ENCODE measurements around the gene GATA6.
"Not testable (repeated sequence)": the region's sequence is repeated elsewhere in the genome, so short reads cannot be mapped to it uniquely, and the experiment has no call there.

GATA6 gene

DNA sequence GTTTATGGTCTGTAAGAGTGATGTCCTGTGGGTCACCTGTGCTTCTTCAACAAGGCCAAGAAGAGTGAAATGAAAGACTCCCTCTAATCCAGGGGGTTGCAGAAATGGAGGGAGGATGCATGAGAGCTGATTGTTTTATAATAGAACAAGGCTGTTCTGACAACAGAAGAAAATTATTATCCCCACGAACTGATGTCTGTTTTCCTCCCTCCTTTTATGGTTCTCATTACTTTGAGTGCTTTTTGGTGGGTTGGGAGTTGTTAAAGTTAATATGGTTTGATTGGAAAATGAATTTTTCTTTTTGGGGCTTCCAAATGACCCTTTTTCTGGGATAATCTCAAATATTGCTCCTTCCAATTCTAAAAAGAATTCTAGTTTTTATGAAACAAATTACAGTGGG is 33.6 kb downstream of the GATA6 start:
- Mint-ChIP-seq H3K36me3 (no peaks in the 10 kb centered on the region), H3K9me3 (ENCODE audit: low read depth) (no peaks in the 10 kb centered on the region), H3K4me3 (no peak overlapping the region), H3K27me3 (peaks cover 1% of the 10 kb centered on the region), H3K27ac (no peak overlapping the region), H3K4me1 (ENCODE audit: low read depth) (no peaks in the 10 kb centered on the region)

DNA sequence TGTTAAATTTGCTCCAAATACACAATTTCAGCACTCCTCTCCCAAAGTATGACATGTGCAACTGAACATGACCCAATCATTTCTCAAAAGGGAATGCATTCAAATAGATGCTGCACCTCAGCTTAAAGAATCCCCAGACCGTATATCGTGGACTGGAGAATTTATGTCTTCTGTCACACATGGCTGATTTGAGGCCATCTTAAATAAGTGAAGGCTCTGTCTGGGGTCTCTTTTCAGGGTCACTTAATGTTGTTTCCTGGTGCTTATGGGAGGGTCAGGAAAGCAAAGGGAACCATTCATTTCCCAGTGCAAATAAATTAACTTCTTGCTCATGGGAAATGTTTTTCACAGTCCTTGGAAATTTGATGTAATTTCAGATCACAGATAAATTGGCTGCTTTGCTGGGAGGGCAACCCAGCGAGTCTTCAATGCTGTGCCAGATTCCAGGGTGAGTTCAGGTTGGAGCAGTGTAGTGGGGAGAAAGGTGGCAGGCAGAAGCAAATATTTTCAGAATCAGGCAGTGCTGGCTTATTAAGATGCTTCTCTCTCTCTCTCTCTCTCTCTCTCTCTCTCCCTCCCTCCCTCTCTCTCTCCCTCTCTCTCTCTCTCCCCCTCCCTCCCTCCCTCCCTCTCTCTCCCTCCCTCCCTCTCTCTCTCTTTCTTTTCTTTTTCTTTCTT is 34.3 kb downstream of the GATA6 start:
- no peak overlapping the region for H3K4me3 Mint-ChIP-seq
- no peaks in the 10 kb centered on the region for H3K9me3 Mint-ChIP-seq (ENCODE audit: low read depth)
- H3K36me3 Mint-ChIP-seq: no peaks in the 10 kb centered on the region
- H3K4me1 Mint-ChIP-seq (ENCODE audit: low read depth): no peaks in the 10 kb centered on the region
- H3K27me3 Mint-ChIP-seq: no peaks in the 10 kb centered on the region
- H3K27ac Mint-ChIP-seq: no peak overlapping the region

DNA sequence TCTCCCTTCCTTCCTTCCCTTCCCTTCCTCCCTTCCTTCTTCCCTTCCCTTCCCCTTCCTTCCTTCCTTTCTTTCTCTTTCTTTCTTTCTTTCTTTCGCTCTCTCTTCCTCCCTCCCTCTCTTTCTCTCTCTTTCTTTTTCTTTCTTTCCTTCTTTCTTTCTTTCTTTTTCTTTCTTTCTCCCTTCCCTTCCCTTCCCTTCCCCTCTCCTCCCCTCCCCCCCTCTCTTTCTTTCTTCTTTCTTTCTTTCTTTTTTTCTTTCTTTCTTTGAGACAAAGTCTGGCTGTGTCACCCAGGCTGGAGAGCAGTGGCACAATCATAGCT is 34.8 kb downstream of the GATA6 start:
- Mint-ChIP-seq H3K27me3 (no peaks in the 10 kb centered on the region), H3K36me3 (no peaks in the 10 kb centered on the region), H3K4me1 (ENCODE audit: low read depth) (no peaks in the 10 kb centered on the region), H3K27ac (no peak overlapping the region), H3K9me3 (ENCODE audit: low read depth) (no peaks in the 10 kb centered on the region), H3K4me3 (no peak overlapping the region)

DNA sequence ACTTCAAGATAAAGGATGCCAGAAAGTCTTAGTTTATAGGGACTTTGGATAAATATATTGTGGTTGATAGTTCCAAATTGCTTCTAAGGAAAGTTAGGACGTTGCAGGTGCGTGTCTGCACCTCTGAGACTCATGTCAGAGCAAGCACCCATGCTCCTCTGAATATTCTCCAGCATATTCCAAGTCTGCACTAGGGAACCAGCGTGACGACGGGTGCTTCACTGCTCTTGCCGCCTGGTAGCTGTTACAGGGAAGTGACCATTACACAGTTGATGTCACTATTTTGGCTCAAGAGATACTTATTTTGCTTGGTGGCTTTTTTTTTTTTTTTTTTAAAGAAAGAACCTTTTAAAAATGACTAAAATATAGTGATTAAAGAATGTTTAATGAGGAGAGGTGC is 35.6 kb downstream of the GATA6 start:
- no peak overlapping the region for H3K4me3 Mint-ChIP-seq
- H3K27ac Mint-ChIP-seq: no peak overlapping the region
- no peaks in the 10 kb centered on the region for H3K4me1 Mint-ChIP-seq (ENCODE audit: low read depth)
- no peaks in the 10 kb centered on the region for H3K27me3 Mint-ChIP-seq
- no peaks in the 10 kb centered on the region for H3K36me3 Mint-ChIP-seq
- H3K9me3 Mint-ChIP-seq (ENCODE audit: low read depth): no peaks in the 10 kb centered on the region

DNA sequence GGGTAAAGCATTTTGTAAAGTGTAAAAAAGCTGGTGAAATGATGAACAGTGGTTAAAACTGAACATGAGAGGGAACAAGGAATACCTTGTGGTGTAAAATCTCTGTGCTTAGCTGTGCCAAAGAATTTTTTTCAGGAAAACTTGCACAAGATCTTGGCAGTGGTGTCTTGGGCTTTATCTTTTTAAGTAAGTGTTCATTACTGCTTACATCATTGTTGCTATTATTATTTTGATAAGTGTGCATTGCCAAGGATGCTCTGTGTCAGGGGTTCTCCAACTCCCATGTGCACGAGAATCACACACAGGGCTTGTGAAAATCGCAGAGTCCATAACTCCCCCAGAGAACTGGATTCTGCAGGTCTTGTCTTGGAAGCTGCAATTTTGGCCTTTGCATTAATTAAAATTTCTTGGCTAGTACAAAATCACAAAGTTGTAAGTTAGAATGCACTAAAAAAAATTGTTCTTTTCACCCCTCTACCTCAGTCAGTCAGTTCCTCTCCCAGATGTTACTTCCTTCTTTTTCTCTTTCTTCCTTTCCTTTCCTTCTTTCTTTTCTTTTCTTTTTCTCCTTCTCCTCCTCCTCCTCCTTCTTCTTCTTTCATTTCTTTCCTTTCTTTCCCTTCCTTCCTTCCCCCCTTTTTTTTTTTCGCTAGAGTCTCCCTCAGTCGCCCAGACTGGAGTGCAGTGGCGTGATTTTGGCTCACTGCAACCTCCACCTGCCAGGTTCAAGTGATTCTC is 37.8 kb downstream of the GATA6 start:
- no peak overlapping the region for H3K27ac Mint-ChIP-seq
- H3K4me1 Mint-ChIP-seq (ENCODE audit: low read depth): no peaks in the 10 kb centered on the region
- H3K4me3 Mint-ChIP-seq: no peak overlapping the region
- H3K27me3 Mint-ChIP-seq: no peaks in the 10 kb centered on the region
- no peaks in the 10 kb centered on the region for H3K36me3 Mint-ChIP-seq
- H3K9me3 Mint-ChIP-seq (ENCODE audit: low read depth): no peaks in the 10 kb centered on the region

DNA sequence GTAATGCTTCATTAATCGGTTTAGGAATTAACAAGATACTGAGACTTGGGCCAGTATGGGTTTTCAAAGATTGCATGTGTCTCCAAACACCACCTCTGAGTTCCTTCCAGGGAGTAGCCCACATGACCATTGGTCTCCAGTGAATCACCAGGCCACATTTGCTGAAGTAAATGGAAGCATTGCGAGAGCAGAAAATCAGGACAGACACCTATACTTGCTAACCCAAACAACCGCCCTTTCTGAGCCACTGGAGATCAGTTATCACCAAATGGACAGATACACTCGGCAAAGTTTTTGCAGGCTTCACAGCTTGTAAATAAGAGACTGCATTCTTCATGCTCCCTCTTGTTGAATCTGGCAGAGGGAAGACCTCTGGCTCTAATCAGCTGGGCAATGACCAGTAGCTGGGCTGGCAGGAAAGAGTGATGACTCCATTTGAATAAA is 40.9 kb downstream of the GATA6 start:
- no peak overlapping the region for H3K27ac Mint-ChIP-seq
- H3K36me3 Mint-ChIP-seq: no peaks in the 10 kb centered on the region
- no peak overlapping the region for H3K4me3 Mint-ChIP-seq
- no peaks in the 10 kb centered on the region for H3K9me3 Mint-ChIP-seq (ENCODE audit: low read depth)
- H3K27me3 Mint-ChIP-seq: no peaks in the 10 kb centered on the region
- peaks cover 4% of the 10 kb centered on the region for H3K4me1 Mint-ChIP-seq (ENCODE audit: low read depth)

DNA sequence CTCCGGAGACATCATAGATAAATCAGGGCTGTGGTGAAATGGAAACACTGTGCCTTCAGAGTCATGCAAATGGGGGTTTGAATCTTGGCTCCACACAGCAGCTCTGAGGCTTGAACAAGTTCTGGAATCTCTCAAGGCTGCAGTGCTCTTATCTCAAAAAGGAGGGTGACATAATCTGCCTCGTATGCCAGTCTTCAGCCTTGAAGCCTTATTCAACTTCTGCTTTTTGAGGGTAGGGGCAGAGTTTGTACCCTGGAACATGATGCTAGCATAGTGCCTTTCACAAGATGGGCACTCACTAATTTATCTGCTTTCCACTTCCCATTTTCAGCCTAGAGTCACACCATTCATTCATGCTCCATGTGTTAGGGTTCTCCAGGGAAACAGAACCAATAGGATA is 42.3 kb downstream of the GATA6 start:
- Mint-ChIP-seq H3K27me3 (no peaks in the 10 kb centered on the region), H3K4me3 (no peak overlapping the region), H3K36me3 (no peaks in the 10 kb centered on the region), H3K27ac (no peak overlapping the region), H3K9me3 (ENCODE audit: low read depth) (no peaks in the 10 kb centered on the region), H3K4me1 (ENCODE audit: low read depth) (peaks cover 4% of the 10 kb centered on the region)

DNA sequence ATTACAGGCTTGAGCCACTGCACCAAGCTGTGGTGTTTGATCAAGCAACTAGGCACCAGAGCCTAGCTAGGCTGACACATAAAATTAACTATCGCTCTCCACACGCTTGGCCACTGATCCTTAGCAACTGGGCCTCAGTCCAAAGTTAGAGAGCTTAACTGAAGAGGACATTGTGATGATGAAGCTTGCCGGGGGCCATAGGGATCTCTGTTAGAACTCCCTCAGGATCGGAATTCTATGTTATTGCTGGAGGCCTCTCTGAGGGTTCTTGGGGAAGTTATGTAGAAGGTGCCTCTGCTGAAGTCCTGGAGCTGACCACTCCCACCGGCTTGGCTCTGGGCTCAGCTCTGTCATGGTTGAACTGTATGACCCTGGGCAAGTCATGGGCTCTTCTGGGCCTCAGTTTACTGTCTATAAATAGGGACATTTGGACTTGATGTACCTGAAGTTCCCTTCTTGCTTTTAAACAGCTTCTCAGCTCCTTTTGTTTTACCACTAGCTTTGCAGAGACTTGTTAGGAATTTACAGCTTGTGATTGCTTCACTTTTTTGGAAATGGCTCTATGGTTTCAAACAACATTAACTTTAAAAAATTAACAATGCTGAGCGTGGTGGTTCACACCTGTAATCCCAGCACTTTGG is 44.1 kb downstream of the GATA6 start:
- Mint-ChIP-seq H3K4me3 (no peak overlapping the region), H3K9me3 (ENCODE audit: low read depth) (no peaks in the 10 kb centered on the region), H3K27me3 (no peaks in the 10 kb centered on the region), H3K27ac (no peak overlapping the region), H3K4me1 (ENCODE audit: low read depth) (peaks cover 4% of the 10 kb centered on the region), H3K36me3 (no peaks in the 10 kb centered on the region)

DNA sequence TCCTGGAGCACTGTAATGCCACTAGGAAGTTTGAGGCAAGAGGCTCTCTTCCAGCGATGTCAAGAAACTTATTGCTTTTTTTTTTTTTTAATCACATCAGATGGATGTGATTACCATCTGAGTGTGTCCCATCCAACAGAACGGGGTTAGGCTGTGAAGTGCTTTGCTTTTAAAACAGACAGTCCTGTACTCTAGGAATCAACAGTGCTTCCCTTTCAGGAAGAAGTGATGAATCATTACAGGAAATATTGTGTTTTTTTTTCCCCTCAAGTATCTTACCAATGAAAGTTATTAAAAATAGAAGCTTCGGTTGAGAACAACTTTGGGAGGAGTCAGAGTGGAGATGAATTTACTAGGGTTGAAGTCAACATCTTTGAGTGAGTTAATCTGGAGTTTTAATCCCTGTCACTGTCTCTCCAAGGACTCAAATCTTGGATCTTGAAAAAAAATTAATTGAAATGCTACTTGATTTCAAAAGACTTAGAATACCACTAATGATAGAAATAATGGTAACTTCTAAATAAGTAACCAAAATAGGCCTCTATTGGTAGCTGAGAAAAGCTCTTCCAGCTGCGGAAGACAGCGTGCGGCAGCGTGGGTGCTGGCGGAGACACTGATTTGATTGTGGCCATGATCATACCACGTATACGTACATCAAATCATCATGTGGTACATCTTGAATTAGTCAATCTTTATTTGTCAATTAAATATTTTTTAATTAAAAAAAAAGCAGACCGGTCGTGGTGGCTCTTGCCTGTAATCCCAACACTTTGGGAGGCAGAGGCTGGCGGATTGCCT is 45.5 kb downstream of the GATA6 start:
- Mint-ChIP-seq H3K27me3 (no peaks in the 10 kb centered on the region), H3K4me1 (ENCODE audit: low read depth) (peaks cover 4% of the 10 kb centered on the region), H3K27ac (no peak overlapping the region), H3K4me3 (no peak overlapping the region), H3K9me3 (ENCODE audit: low read depth) (no peaks in the 10 kb centered on the region), H3K36me3 (no peaks in the 10 kb centered on the region)

DNA sequence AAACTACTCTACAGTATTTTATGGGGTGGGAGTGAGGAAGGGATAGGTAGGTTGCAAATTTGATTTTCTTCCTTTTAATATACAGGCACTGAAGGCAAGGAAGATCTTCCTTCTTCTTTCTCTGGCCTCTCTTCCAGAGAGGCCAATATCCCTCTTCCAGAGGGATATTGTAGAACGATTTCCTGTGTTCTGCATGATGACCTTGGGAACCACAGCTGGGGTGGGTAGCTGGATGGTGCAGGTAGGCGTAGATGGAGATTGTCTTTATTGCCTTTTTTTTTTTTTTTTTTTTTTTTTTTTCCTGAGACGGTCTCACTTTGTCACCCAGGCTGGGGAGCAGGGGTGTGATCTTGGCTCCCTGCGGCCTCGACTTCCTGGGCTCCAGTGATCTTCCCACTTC is 49.4 kb downstream of the GATA6 start:
- Mint-ChIP-seq H3K27me3 (no peaks in the 10 kb centered on the region), H3K4me3 (no peak overlapping the region), H3K36me3 (no peaks in the 10 kb centered on the region), H3K9me3 (ENCODE audit: low read depth) (no peaks in the 10 kb centered on the region), H3K27ac (no peak overlapping the region), H3K4me1 (ENCODE audit: low read depth) (peaks cover 15% of the 10 kb centered on the region)

DNA sequence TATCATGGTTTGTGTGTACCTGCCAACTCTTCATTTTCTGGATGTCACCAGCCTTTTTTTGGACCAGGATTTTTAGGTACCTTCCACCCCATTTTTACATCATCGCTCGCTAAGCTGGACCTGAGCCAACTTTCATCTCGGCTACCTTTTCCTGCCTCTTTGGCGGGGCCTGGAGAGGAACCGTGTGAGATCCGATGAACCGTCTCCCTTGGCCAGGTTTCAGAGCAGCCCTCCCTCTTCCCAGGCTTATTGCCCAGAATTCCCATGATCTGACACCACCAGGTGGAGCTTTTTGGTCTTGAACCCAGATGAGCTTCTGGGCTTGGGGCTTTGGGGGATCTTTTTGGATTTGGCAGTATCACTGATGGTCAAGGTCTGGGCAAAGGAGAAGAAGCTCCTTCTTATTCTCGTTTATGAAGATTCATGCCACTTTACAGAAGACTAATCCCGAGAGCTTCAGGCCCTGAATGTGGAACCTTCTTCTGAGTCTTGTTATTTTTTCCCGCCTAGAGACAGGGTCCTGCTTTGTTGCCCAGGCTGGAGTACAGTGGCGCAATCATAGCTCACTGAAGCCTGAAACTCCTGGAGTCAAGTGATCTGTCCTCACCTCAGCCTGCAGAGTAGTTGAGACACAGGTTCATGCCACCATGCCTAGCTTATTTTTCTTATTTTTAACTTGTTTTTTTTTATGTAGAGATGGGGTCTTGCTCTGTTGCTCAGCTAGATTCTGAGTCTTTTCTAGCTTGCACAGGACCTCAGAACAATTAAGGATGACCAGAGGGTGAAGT is 50.4 kb downstream of the GATA6 start:
- Mint-ChIP-seq H3K9me3 (ENCODE audit: low read depth) (no peaks in the 10 kb centered on the region), H3K4me3 (no peak overlapping the region), H3K36me3 (no peaks in the 10 kb centered on the region), H3K4me1 (ENCODE audit: low read depth) (peaks cover 13% of the 10 kb centered on the region), H3K27me3 (no peaks in the 10 kb centered on the region), H3K27ac (no peak overlapping the region)

DNA sequence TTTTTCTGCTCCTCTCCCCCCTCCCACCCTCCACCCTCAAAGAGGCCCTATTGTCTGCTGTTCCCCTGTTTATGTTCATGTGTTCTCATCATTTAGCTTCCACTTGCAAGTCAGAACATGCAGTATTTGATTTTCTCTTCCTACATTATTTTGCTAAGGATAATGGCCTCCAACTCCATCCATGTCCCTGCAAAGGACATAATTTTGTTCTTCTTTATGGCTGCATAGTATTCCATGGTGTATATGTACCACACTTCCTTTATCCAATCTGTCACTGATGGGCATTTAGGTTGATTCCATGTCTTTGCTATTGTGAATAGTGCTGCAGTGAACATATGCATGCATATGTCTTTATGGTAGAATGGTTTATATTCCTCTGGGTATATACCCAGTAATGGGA is 51.2 kb downstream of the GATA6 start:
- H3K4me3 Mint-ChIP-seq; H3K9me3 Mint-ChIP-seq (ENCODE audit: low read depth); H3K36me3 Mint-ChIP-seq; H3K27ac Mint-ChIP-seq; H3K27me3 Mint-ChIP-seq: not testable (repeated sequence)
- H3K4me1 Mint-ChIP-seq (ENCODE audit: low read depth): peaks cover 12% of the 10 kb centered on the region

DNA sequence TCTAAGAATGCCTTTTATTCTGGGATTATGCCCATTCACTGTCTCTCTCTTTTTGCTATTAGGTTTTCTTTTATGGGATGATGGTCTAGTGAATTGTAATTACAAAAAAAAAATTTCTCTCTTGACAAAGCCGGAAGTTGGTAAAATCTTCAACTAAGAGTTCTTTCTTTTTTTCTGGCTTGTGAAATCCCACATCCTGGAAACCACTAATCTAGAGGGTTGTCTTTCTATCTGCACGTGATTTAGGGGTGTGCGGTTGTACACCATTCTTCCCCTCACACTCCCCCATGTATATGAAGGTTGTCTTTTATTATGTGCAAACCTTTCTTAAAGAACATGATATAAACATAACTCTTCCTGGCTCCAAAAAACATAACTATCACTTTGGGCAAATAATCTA is 52.0 kb downstream of the GATA6 start:
- Mint-ChIP-seq H3K36me3 (no peaks in the 10 kb centered on the region), H3K27ac (no peak overlapping the region), H3K4me3 (no peak overlapping the region), H3K9me3 (ENCODE audit: low read depth) (no peaks in the 10 kb centered on the region), H3K27me3 (no peaks in the 10 kb centered on the region), H3K4me1 (ENCODE audit: low read depth) (peaks cover 12% of the 10 kb centered on the region)

DNA sequence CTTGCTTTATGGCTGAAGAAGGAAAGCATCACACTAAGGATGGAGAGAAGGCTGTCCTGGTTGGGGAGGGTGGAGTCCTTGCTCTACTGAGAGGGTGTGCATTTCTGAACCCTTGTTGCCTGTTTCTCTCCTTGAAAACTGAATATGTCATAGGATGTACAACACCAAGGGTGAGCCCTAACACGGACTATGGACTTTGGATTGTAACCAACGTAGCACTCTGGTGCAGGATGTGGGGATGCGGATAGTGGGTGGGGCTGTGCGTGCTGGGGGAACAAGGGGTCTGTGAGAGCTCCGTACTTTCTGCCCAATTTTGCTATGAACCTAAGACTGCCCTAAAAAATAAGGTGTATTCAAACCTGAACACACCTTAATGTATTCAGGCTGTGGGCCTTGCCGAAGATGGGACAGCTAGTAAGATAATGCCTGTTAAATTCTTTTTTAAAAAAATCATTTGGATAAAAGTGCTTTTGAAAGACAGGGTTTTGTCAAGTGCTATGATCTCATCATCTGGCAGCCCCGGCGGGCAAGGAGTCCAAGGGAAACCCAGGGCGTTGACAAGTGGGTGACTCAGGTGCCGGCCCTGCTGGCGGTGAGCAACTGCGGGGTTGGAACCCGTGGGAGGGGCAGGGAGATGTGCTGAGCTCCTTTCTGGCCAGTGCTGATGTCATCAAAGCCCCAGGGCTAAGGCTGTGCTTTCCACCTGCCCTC is 54.0 kb downstream of the GATA6 start:
- no peaks in the 10 kb centered on the region for H3K9me3 Mint-ChIP-seq (ENCODE audit: low read depth)
- no peaks in the 10 kb centered on the region for H3K36me3 Mint-ChIP-seq
- H3K4me1 Mint-ChIP-seq (ENCODE audit: low read depth): peaks cover 12% of the 10 kb centered on the region
- H3K27me3 Mint-ChIP-seq: no peaks in the 10 kb centered on the region
- H3K4me3 Mint-ChIP-seq: no peak overlapping the region
- no peak overlapping the region for H3K27ac Mint-ChIP-seq
